Measurements from ENCODE around the gene RENBP. TPM values are rescaled to one million over a fixed set of nuclear protein-coding genes. Genes with fewer than 3 reads are reported as not detected.

The RENBP gene
- total and polyA plus RNA-seq, 2 of the 13 experiments (the other 11 are each of a cell fraction or from before 2014, with no cell fraction given), result 1.4 to 2.6 TPM

- no peak for TF ChIP-seq ETV6 (CRISPR knock-in tag; conservative IDR thresholded peaks at IDR 0.05)
- no peak for TF ChIP-seq ZNF703 (CRISPR knock-in tag; IDR thresholded peaks at IDR 0.05; ENCODE audit: borderline replicate concordance)
- no peak for TF ChIP-seq TOE1 (CRISPR knock-in tag; IDR thresholded peaks at IDR 0.05)
- no peak for TF ChIP-seq NONO (IDR thresholded peaks at IDR 0.05)
- 0 out of 2 replicates have a peak, but pooled peaks have one; percentile 17 for TF ChIP-seq NONO (CRISPR knock-in tag; conservative IDR thresholded peaks at IDR 0.05)
- TF ChIP-seq GABPA (IDR thresholded peaks at IDR 0.05; ENCODE audit: low read depth, low read length), result no peak
- TF ChIP-seq GABPA (CRISPR knock-in tag; IDR thresholded peaks at IDR 0.05; ENCODE audit: low read depth), result peak; percentile 46; the same call in 1 of the 2 replicates
- peak; percentile 27; the same call in 1 of the 2 replicates for TF ChIP-seq NR2F6 (IDR thresholded peaks at IDR 0.05)
- TF ChIP-seq NR2F6 (CRISPR knock-in tag; IDR thresholded peaks at IDR 0.05), result peak; percentile 41; the same call in 1 of the 2 replicates
- peak; percentile 59; the same call in 1 of the 2 replicates for TF ChIP-seq HDAC2 (CRISPR knock-in tag; IDR thresholded peaks at IDR 0.05)
- TF ChIP-seq GATAD2A (CRISPR knock-in tag; IDR thresholded peaks at IDR 0.05), result peak; percentile 56
- peak; percentile 49; the same call in 1 of the 2 replicates for TF ChIP-seq MEF2D (CRISPR knock-in tag; IDR thresholded peaks at IDR 0.05)
- TF ChIP-seq NCOR1 (IDR thresholded peaks at IDR 0.05; ENCODE audit: borderline replicate concordance, low read length), result peak; percentile 45; the same call in 1 of the 2 replicates
- TF ChIP-seq ZNF143 (CRISPR knock-in tag; IDR thresholded peaks at IDR 0.05), result peak; percentile 58; the same call in 1 of the 2 replicates
- TF ChIP-seq RBM22 (optimal IDR thresholded peaks at IDR 0.05; ENCODE audit: low read length), result peak; percentile 92
Observed at GRCh38 chrX:153947009-153947769, 2.7 kb upstream of the RENBP start (continued).

All from HepG2 (cell line).